Keratinocyte (primary cell): ENCODE data around the gene ANO2.

Experiments
- EZH2 ChIP-seq: IDR thresholded peaks from one replicate; pipeline ENCODE4 v1.6.1; 2012; ENCODE audit warnings: inconsistent platforms, mild to moderate bottlenecking, low read length, moderate library complexity
- TF ChIP-seq, protein P1 (sequence below), 3 experiments: IDR thresholded peaks in 1 of 3; conservative IDR thresholded peaks in 1 of 3; optimal IDR thresholded peaks in 1 of 3; 2 replicates in 2 of 3; 3 replicates in 1 of 3; pipeline versions ENCODE3 to v1.5.1; 2011; ENCODE audit warnings: low read length in 3 of 3, mild to moderate bottlenecking in 3 of 3, moderate library complexity in 2 of 3, control low read depth in 1 of 3, inconsistent platforms in 1 of 3; ENCODE audit not compliant: insufficient read depth in 2 of 3; ENCODE audit errors: extremely low read depth in 1 of 3

- TF ChIP-seq, protein P1, sequence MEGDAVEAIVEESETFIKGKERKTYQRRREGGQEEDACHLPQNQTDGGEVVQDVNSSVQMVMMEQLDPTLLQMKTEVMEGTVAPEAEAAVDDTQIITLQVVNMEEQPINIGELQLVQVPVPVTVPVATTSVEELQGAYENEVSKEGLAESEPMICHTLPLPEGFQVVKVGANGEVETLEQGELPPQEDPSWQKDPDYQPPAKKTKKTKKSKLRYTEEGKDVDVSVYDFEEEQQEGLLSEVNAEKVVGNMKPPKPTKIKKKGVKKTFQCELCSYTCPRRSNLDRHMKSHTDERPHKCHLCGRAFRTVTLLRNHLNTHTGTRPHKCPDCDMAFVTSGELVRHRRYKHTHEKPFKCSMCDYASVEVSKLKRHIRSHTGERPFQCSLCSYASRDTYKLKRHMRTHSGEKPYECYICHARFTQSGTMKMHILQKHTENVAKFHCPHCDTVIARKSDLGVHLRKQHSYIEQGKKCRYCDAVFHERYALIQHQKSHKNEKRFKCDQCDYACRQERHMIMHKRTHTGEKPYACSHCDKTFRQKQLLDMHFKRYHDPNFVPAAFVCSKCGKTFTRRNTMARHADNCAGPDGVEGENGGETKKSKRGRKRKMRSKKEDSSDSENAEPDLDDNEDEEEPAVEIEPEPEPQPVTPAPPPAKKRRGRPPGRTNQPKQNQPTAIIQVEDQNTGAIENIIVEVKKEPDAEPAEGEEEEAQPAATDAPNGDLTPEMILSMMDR (optimal IDR thresholded peaks at IDR 0.05 in 1 of 3, IDR thresholded peaks at IDR 0.05 in 1 of 3, conservative IDR thresholded peaks at IDR 0.05 in 1 of 3; ENCODE audit: extremely low read depth in 1 of 3, insufficient read depth in 2 of 3, low read length in 3 of 3) = no peak
- no peak for TF ChIP-seq EZH2
Measured at GRCh38 chr12:5807090-5807414, 138.0 kb downstream of the ANO2 start.
